GM12878 (cell line): Measurements from ENCODE around the gene TNFAIP3. TPM values are rescaled to one million over a fixed set of nuclear protein-coding genes. Genes with fewer than 3 reads are reported as not detected.
A peak's percentile ranks its signal among the peaks of the same experiment; 100 is the strongest.

ENCODE experiments used
- ATAC-seq: fragments of 200-7000 bp; cut with Tn5 transposase; 3 replicates; pipeline ENCODE4 v1.9.1; 2020; ENCODE audit warnings: mild to moderate bottlenecking, moderate library complexity
- BruUV-seq: library from RNA; stranded (reverse); fragments of 400-500 nt; replicated peaks from 2 replicates; lab custom pipeline; 2021; lab: Mats Ljungman, UMichigan
- CTCF ChIA-PET: fragments of 300-600 bp; sonication (Branson Sonifier 250); formaldehyde crosslinking; extraction: SDS; loops from one replicate; lab custom pipeline; 2021; ENCODE audit warnings: inconsistent platforms; lab: Yijun Ruan, JAX
- POLR2A ChIA-PET: fragments of 350-600 bp; formaldehyde crosslinking; extraction: SDS; loops from one replicate; lab custom pipeline; 2021; ENCODE audit warnings: inconsistent platforms; lab: Charles Lee
- RAD21 ChIA-PET: fragments of 300-600 bp; sonication (Branson Sonifier 250); formaldehyde crosslinking; loops from one replicate; lab custom pipeline; 2023; ENCODE audit warnings: antibody characterized with exemption; ENCODE audit not compliant: unreplicated experiment; lab: Charles Lee
- SMC1A ChIA-PET: fragments of 300-600 bp; sonication (Branson Sonifier 250); formaldehyde crosslinking; loops from one replicate; lab custom pipeline; 2023; ENCODE audit not compliant: unreplicated experiment, uncharacterized antibody; lab: Charles Lee
- DNase-seq: peaks from one replicate; pipeline ENCODE4 v3.0.0-alpha.2; 2011; ENCODE audit warnings: low read depth, low spot score
- FAIRE-seq: peaks from 3 replicates; lab custom pipeline; 2011; peaks lifted over from hg19 to GRCh38; lab: Jason Lieb, UNC
- H2AFZ ChIP-seq: 2 replicates; pipeline ENCODE4 v1.6.0; 2011; ENCODE audit warnings: low read depth, low read length, control low read depth; ENCODE audit not compliant: control insufficient read depth
- H3K27ac ChIP-seq: 2 replicates; pipeline ENCODE4 v1.5.1; 2011; ENCODE audit warnings: control low read depth; ENCODE audit not compliant: control insufficient read depth, insufficient read depth
- H3K27me3 ChIP-seq, 2 experiments: replicated peaks in 1 of 2; 2 replicates each; pipeline versions ENCODE4 v1.6.0 to v1.6.1; 2011; ENCODE audit warnings: low read length in 1 of 2; ENCODE audit not compliant: control insufficient read depth in 2 of 2, insufficient read depth in 2 of 2
- H3K36me3 ChIP-seq, 2 experiments: 2 replicates each; pipeline ENCODE4 v1.5.1; 2011; ENCODE audit warnings: low read length in 1 of 2; ENCODE audit not compliant: control insufficient read depth in 2 of 2, insufficient read depth in 2 of 2
- H3K4me1 ChIP-seq: 2 replicates; pipeline ENCODE4 v1.6.1; 2011; ENCODE audit warnings: mild to moderate bottlenecking, low read length, moderate library complexity, mixed read lengths; ENCODE audit not compliant: control insufficient read depth, insufficient read depth
- H3K4me2 ChIP-seq: 2 replicates; pipeline ENCODE4 v1.6.0; 2011; ENCODE audit warnings: control low read depth; ENCODE audit not compliant: control insufficient read depth, insufficient read depth
- H3K4me3 ChIP-seq: fragments of 200-600 bp; sonication (generic); 2 replicates; pipeline ENCODE4 v1.5.1; 2016
- H3K79me2 ChIP-seq: 2 replicates; pipeline ENCODE4 v1.6.0; 2011; ENCODE audit warnings: low read length; ENCODE audit not compliant: control insufficient read depth, insufficient read depth
- H3K9ac ChIP-seq: 2 replicates; pipeline ENCODE4 v1.8.0; 2011; ENCODE audit warnings: low read length, control low read depth, mixed read lengths; ENCODE audit not compliant: control insufficient read depth, insufficient read depth
- H3K9me3 ChIP-seq: replicated peaks from 3 replicates; pipeline ENCODE4 v1.5.1; 2011; ENCODE audit warnings: mild to moderate bottlenecking, low read length; ENCODE audit not compliant: control insufficient read depth, insufficient read depth
- H4K20me1 ChIP-seq: 2 replicates; pipeline ENCODE4 v1.6.0; 2011; ENCODE audit not compliant: control insufficient read depth, insufficient read depth
- CREB1 ChIP-seq: IDR thresholded peaks from 2 replicates; pipeline ENCODE4 v1.6.1; 2012; ENCODE audit warnings: low read depth, mild to moderate bottlenecking, inconsistent platforms
- MEF2A ChIP-seq: IDR thresholded peaks from 2 replicates; pipeline ENCODE4 v1.6.1; 2011; ENCODE audit warnings: low read depth, mild to moderate bottlenecking, low read length, moderate library complexity; ENCODE audit not compliant: insufficient read depth
- MTA2 ChIP-seq: fragments of 450-650 bp; IDR thresholded peaks from 2 replicates; pipeline ENCODE4 v1.6.1; 2016; ENCODE audit warnings: low read depth, mild to moderate bottlenecking, moderate library complexity
- PKNOX1 ChIP-seq: fragments of 450-650 bp; IDR thresholded peaks from 2 replicates; pipeline ENCODE4 v1.6.1; 2016; ENCODE audit warnings: mild to moderate bottlenecking
- POLR2A ChIP-seq: IDR thresholded peaks from 2 replicates; pipeline ENCODE4 v1.6.1; 2011; ENCODE audit warnings: low read depth, mild to moderate bottlenecking, low read length
- RUNX3 ChIP-seq: IDR thresholded peaks from 2 replicates; pipeline ENCODE4 v1.6.1; 2012; ENCODE audit warnings: low read length, inconsistent platforms
- YY1 ChIP-seq: IDR thresholded peaks from 2 replicates; pipeline ENCODE4 v1.6.1; 2011; ENCODE audit warnings: low read depth, mild to moderate bottlenecking, low read length
- WGBS: methylation state at CpG from one replicate; pipeline ENCODE4 v1.1.6; 2016; ENCODE audit warnings: low lambda C conversion rate; ENCODE audit not compliant: insufficient replicate concordance, insufficient coverage; ENCODE audit errors: missing lambda C conversion rate; 5-methylcytosine and 5-hydroxymethylcytosine counted together
- in situ Hi-C: fragments of 300-500 bp; cut with MboI; formaldehyde crosslinking; loops from 9 replicates; pipeline ENCODE4 v1.14.3; 2018; ENCODE audit warnings: mixed read lengths
- intact Hi-C: fragments of 100-400 bp; cut with micrococcal nuclease; formaldehyde crosslinking; loops from one replicate; pipeline ENCODE4 v1.14.2; 2022; ENCODE audit not compliant: unreplicated experiment
- polyA plus RNA-seq, 11 experiments: library from polyadenylated mRNA; depleted of rRNA in 4 of 11; unstranded in 6 of 11; stranded (reverse) in 5 of 11; fragments of >200 nt; fragmentation: Nextera tagmentation in 4 of 11; fragmentation: Illumina TruSeq in 1 of 11; extraction: Ambion mirVana in 4 of 11; extraction: Trizol in 1 of 11; gene quantifications; 1 replicate in 1 of 11; 2 replicates in 10 of 11; pipeline versions ENCODE4 v1.2.1 to v1.2.3, GENCODE V29; 2011 to 2016; ENCODE audit warnings: inconsistent platforms in 2 of 11, missing spikeins in 2 of 11, low read depth in 1 of 11
- total RNA-seq, 4 experiments: library from RNA; depleted of rRNA in 3 of 4; stranded (reverse); fragments of >200 nt in 3 of 4; fragmentation: Illumina TruSeq in 1 of 4; extraction: Trizol in 1 of 4; gene quantifications; 2 replicates each; pipeline versions ENCODE4 v1.2.1 to v1.2.3, GENCODE V29; 2013 to 2021

The TNFAIP3 gene
- total and polyA plus RNA-seq, 10 of the 15 experiments (the other 5 are each of a cell fraction or from before 2014, with no cell fraction given), result 18.0 to 350 (median 127) TPM

GRCh38 chr6:137892271-137892708 lies 25.2 kb downstream of the TNFAIP3 start:
- H3K9me3 ChIP-seq, result no peaks in the 10 kb centered on the region
- WGBS, result 13% methylated on average over 3 of the region's 3 CpGs
- no peaks in the 10 kb centered on the region for H4K20me1 ChIP-seq
- in situ Hi-C loops (no loop called here), intact Hi-C loops (no loop called here)
- ATAC-seq (peak; percentile 91), FAIRE-seq (peak; percentile 44), DNase-seq (no peak)
- no peak overlapping the region for H3K9ac ChIP-seq
- no peak overlapping the region for H2AFZ ChIP-seq
- H3K27ac ChIP-seq, result no peak overlapping the region
- SMC1A ChIA-PET, result interaction anchor here (1.6 to 1.7 kb wide), 3 partner anchors 10 to 21 kb away, joined by 3 to 10 read pairs (median 4); no protein-coding TSS in a partner anchor
- no TSS peak for BruUV-seq
- RAD21 ChIA-PET, result interaction anchor here (1.4 to 1.5 kb wide), 2 partner anchors 21 to 51 kb away, joined by 3 read pairs; no protein-coding TSS in a partner anchor
- H3K4me3 ChIP-seq, result no peak overlapping the region
- POLR2A ChIA-PET, result interaction anchor here (1.1 kb wide), 1 partner anchor 11 kb away, joined by 4 read pairs; no protein-coding TSS in a partner anchor
- CTCF ChIA-PET, result interaction anchor here (1.4 kb wide), 1 partner anchor 193 kb away, joined by 3 read pairs; no protein-coding TSS in a partner anchor
- no peaks in the 10 kb centered on the region for H3K27me3 ChIP-seq
- no peak overlapping the region for H3K4me2 ChIP-seq
- H3K36me3 ChIP-seq, result no peaks in the 10 kb centered on the region
- TF ChIP-seq MEF2A (peak; percentile 71; the same call in 1 of the 2 replicates), RUNX3 (peak; percentile 31; the same call in 1 of the 2 replicates), PKNOX1 (peak; percentile 68; the same call in 1 of the 2 replicates), POLR2A (no peak), YY1 (0 out of 2 replicates have a peak, but pooled peaks have one; percentile 6), CREB1 (no peak), MTA2 (peak; percentile 37; the same call in 1 of the 2 replicates)
- no peaks in the 10 kb centered on the region for H3K79me2 ChIP-seq
- H3K4me1 ChIP-seq, result no peaks in the 10 kb centered on the region
